PFSK-1 (cell line): ENCODE data around the gene KLHDC4.
A peak's percentile ranks its signal among the peaks of the same experiment; 100 is the strongest.

ENCODE experiments used
- FOXP2 ChIP-seq: optimal IDR thresholded peaks from 2 replicates; pipeline ENCODE3; 2011; ENCODE audit warnings: borderline replicate concordance, control low read depth, inconsistent platforms; ENCODE audit not compliant: insufficient read depth; ENCODE audit errors: extremely low read length, extremely low read depth
- POLR2AphosphoS5 ChIP-seq: IDR thresholded peaks from 2 replicates; pipeline ENCODE4 v1.6.1; 2012; ENCODE audit warnings: low read depth, mild to moderate bottlenecking, control low read depth, low read length, moderate library complexity
- SIN3A ChIP-seq: IDR thresholded peaks from 2 replicates; pipeline ENCODE4 v1.6.1; 2012; ENCODE audit warnings: mild to moderate bottlenecking, low read length, moderate library complexity, borderline replicate concordance; ENCODE audit not compliant: insufficient read depth
- TAF1 ChIP-seq: IDR thresholded peaks from 2 replicates; pipeline ENCODE4 v1.6.1; 2012; ENCODE audit warnings: low read length, control low read depth, borderline replicate concordance; ENCODE audit not compliant: insufficient read depth
- TF ChIP-seq, protein P1 (sequence below), 2 experiments: IDR thresholded peaks; 2 replicates each; pipeline versions ENCODE4 v1.6.1 to v1.8.0; 2011 to 2012; ENCODE audit warnings: low read depth in 2 of 2, low read length in 2 of 2, control low read depth in 1 of 2, inconsistent platforms in 1 of 2, mild to moderate bottlenecking in 1 of 2, moderate library complexity in 1 of 2; ENCODE audit not compliant: insufficient read depth in 1 of 2

KLHDC4 gene

DNA sequence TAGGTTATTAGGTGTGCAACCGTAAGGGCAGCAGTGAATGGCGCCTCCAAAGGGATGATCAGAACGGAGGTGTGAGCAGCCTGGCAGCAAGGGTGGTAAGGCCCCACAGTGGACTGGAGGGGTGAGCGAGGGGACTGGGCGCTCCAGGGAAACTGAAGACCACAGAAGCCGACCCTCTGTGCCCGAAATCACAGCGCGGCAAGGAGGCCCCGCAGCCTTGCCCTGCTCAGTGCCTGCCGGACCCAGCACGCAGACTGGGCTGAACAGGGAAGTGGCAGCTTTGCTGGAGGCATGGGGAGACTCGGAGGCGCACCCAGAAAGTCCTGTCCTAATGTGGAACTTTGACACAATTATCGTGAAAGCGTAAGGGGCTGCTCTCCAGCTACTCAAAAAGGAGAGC, 38.4 kb downstream of the KLHDC4 start:
- TF ChIP-seq SIN3A (no peak), POLR2AphosphoS5 (no peak), TAF1 (no peak), FOXP2 (no peak)
- TF ChIP-seq, protein P1, sequence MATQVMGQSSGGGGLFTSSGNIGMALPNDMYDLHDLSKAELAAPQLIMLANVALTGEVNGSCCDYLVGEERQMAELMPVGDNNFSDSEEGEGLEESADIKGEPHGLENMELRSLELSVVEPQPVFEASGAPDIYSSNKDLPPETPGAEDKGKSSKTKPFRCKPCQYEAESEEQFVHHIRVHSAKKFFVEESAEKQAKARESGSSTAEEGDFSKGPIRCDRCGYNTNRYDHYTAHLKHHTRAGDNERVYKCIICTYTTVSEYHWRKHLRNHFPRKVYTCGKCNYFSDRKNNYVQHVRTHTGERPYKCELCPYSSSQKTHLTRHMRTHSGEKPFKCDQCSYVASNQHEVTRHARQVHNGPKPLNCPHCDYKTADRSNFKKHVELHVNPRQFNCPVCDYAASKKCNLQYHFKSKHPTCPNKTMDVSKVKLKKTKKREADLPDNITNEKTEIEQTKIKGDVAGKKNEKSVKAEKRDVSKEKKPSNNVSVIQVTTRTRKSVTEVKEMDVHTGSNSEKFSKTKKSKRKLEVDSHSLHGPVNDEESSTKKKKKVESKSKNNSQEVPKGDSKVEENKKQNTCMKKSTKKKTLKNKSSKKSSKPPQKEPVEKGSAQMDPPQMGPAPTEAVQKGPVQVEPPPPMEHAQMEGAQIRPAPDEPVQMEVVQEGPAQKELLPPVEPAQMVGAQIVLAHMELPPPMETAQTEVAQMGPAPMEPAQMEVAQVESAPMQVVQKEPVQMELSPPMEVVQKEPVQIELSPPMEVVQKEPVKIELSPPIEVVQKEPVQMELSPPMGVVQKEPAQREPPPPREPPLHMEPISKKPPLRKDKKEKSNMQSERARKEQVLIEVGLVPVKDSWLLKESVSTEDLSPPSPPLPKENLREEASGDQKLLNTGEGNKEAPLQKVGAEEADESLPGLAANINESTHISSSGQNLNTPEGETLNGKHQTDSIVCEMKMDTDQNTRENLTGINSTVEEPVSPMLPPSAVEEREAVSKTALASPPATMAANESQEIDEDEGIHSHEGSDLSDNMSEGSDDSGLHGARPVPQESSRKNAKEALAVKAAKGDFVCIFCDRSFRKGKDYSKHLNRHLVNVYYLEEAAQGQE (IDR thresholded peaks at IDR 0.05; ENCODE audit: insufficient read depth in 1 of 2, low read depth in 2 of 2, low read length in 2 of 2): no peak

DNA sequence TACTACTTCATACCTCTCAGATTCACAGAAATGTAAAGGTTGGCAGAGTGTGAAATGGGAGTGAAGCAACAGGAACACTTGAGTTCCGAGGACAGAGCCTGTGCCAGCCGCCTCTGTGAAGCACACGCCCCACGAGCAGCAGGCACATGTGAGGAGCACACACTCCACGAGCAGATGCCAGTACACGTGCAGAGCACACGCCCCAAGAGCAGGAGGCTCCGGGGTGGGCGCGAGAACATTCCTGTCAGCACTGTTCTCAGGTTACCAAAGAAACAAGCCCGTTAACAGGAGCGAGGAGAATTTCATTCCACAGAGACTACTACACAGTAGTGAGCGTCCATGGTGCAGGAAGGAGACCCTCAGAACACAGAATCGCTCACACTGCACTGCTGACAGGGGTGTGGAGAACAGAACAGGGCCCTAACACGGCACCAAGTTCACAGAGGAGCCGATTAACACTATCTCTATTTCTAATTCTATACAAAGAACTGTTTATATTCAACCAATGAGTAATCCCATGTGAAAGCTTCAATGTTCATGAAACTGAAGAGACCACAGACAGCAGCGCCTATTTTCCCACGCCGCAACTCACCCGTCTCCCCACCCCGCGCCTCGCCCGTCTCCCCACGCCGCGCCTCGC, 40.1 kb downstream of the KLHDC4 start:
- TF ChIP-seq POLR2AphosphoS5 (no peak), SIN3A (no peak), FOXP2 (no peak), TAF1 (no peak)
- TF ChIP-seq, protein P1 (IDR thresholded peaks at IDR 0.05; ENCODE audit: insufficient read depth in 1 of 2, low read depth in 2 of 2, low read length in 2 of 2): no peak

DNA sequence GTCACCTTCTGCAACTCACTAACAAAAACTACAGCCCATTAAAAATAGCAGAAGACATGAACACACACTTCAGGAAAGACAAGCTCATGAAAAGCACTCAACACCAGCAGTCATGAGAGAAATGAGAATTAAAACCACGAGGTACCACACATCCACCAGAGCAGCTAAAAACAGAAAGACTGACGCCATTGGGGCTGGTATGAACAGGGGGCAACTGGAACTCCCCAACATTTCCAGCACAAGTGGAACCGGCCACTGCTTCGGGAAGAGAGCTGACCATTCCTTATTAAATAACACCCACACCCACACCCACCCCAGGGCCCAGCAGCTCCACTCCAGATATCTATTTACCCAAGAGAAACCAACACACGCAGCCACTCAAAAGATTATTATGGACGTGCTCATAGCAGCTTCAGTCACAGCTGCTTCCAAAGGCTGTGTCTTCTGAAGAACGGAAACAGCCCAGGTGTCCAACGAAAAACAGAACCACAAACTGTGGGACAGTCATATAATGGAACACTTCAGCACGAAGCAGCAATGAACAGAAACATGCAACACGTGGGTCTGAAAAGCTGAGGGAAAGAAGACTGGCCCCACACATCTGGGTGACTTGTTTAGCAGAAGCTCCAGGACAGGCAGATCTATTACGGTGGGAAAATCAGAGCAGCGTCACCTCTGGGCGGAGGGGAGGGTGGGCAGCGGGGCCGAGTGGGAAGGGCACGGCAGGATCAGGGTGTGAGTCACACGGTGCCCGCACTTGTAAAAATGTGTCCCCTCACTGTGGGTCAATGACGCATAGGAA, 41.1 kb downstream of the KLHDC4 start:
- TF ChIP-seq, protein P1 (IDR thresholded peaks at IDR 0.05; ENCODE audit: insufficient read depth in 1 of 2, low read depth in 2 of 2, low read length in 2 of 2): no peak
- TF ChIP-seq POLR2AphosphoS5 (no peak), SIN3A (no peak), TAF1 (no peak), FOXP2 (no peak)

DNA sequence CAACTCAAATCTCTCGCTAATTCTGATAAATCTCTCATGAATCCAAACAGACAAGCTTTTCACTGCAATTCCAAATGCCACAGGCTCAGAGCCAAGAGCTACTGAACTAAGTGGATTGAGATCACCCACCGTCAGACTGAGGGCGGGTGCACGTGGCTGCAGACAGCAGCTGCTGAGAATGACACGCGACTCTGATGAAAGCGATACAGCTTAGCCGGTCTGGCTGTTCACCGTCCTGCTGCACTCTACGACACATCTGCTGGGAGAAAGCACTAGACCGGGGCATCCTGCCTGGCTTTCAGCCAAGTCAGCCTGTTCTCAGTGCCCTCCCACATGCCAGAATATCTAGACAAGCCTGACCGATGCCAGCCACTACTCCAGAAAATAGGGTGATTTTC, 42.6 kb downstream of the KLHDC4 start:
- no peak for TF ChIP-seq TAF1
- TF ChIP-seq SIN3A: peak; percentile 96; the same call in 1 of the 2 replicates
- TF ChIP-seq, protein P1 (IDR thresholded peaks at IDR 0.05; ENCODE audit: insufficient read depth in 1 of 2, low read depth in 2 of 2, low read length in 2 of 2): no peak
- peak; percentile 75 for TF ChIP-seq FOXP2
- TF ChIP-seq POLR2AphosphoS5: no peak
